ENCODE measurements around the gene ACTN2.

ACTN2 gene

GRCh38 chr1:236736761-236737160 lies 50.5 kb downstream of the ACTN2 start:
- H3K4me3 Mint-ChIP-seq: no peak overlapping the region
- H3K27me3 Mint-ChIP-seq: peaks cover 20 to 22% of the 10 kb centered on the region in 2 donors
- no peak for ATAC-seq (replicated peaks)
- H3K27ac Mint-ChIP-seq: no peak overlapping the region
- H3K9me3 Mint-ChIP-seq: no peaks in the 10 kb centered on the region
- no peaks in the 10 kb centered on the region for H3K36me3 Mint-ChIP-seq
- DNase-seq: no peak
- peaks cover 0 to 3% of the 10 kb centered on the region in 2 donors for H3K4me1 Mint-ChIP-seq

- H3K4me1 Mint-ChIP-seq: no peaks in the 10 kb centered on the region
- H3K27me3 Mint-ChIP-seq: peaks cover 20 to 21% of the 10 kb centered on the region in 2 donors
- H3K27ac Mint-ChIP-seq: no peak overlapping the region
Measured at GRCh38 chr1:236741753-236742152, 55.5 kb downstream of the ACTN2 start.

DNA sequence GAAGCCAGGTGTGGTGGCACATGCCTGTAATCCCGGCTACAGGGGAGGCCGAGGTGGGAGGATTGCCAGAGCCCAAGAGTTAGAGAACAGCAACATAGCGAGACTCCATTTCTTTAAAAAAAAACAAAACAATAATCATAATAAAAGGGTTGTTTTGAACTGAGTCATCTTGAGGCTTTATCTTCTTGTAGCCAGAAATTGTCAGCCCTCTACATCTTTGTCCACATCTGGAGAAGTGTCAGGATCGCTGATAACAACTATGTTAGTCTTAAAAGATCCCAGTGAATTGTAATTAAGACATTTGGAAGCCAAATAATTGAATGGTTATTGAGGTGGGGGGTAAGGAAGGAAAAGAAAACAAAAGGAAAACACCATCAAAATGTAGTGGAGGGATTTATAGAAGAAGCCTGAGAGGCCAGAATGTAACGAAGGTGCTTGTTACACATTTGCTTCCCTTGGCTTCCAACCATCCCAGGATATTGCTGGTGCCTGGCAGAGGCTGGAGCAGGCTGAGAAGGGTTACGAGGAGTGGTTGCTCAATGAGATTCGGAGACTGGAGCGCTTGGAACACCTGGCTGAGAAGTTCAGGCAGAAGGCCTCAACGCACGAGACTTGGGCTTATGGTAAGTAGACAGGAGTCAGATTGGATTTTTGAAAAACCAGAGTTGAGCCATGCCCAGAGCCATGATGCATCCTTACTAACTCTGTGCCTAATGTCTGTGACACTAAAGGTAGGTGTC lies 56.3 kb downstream of the ACTN2 start:
- Mint-ChIP-seq H3K4me3 (no peak overlapping the region), H3K36me3 (no peaks in the 10 kb centered on the region), H3K4me1 (no peaks in the 10 kb centered on the region), H3K27me3 (peaks cover 22 to 23% of the 10 kb centered on the region in 2 donors), H3K27ac (no peak overlapping the region), H3K9me3 (no peaks in the 10 kb centered on the region)
- DNase-seq: no peak
- no peak for ATAC-seq (replicated peaks)

More at GRCh38 chr1:236741753-236742152, 55.5 kb downstream of the ACTN2 start:
- H3K4me3 Mint-ChIP-seq: no peak overlapping the region
- no peaks in the 10 kb centered on the region for H3K9me3 Mint-ChIP-seq
- ATAC-seq (replicated peaks) (no peak), DNase-seq (no peak)
- no peaks in the 10 kb centered on the region for H3K36me3 Mint-ChIP-seq

- ATAC-seq (replicated peaks) (no peak), DNase-seq (no peak)
- no peak overlapping the region for H3K4me3 Mint-ChIP-seq
- no peaks in the 10 kb centered on the region for H3K9me3 Mint-ChIP-seq
- no peaks in the 10 kb centered on the region for H3K4me1 Mint-ChIP-seq
- H3K36me3 Mint-ChIP-seq: no peaks in the 10 kb centered on the region
- H3K27me3 Mint-ChIP-seq: peaks cover 26 to 32% of the 10 kb centered on the region in 2 donors
- no peak overlapping the region for H3K27ac Mint-ChIP-seq
Measured at GRCh38 chr1:236744533-236744932, 58.2 kb downstream of the ACTN2 start.

DNA sequence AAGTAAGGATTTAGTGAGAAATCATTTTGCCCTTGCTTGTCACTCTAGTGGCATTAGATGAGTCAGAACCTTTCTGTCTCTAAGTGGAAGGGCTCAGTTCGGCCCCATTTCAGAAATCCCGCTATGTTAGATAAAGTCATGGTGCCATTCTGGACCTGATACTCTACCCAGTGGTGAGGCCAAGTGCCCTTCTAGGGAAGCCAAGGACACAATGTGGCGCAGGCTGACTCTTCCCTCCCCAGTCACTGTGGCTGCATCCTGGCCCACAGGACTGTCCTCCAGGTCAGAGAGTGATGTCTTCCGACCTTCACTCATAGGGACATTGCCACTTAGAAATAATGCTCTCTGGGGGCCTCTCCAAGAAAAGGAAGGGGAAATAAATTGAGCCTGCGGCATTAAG lies 60.5 kb downstream of the ACTN2 start:
- no peaks in the 10 kb centered on the region for H3K9me3 Mint-ChIP-seq
- no peak for DNase-seq
- no peak for ATAC-seq (replicated peaks)
- no peaks in the 10 kb centered on the region for H3K36me3 Mint-ChIP-seq
- no peaks in the 10 kb centered on the region for H3K4me1 Mint-ChIP-seq
- no peak overlapping the region for H3K4me3 Mint-ChIP-seq
- H3K27ac Mint-ChIP-seq: no peak overlapping the region
- peaks cover 17 to 26% of the 10 kb centered on the region in 2 donors for H3K27me3 Mint-ChIP-seq

GRCh38 chr1:236747311-236747985 lies 61.1 kb downstream of the ACTN2 start:
- Mint-ChIP-seq H3K4me3 (no peak overlapping the region), H3K27me3 (peaks cover 12 to 20% of the 10 kb centered on the region in 2 donors), H3K27ac (no peak overlapping the region), H3K9me3 (no peaks in the 10 kb centered on the region), H3K4me1 (no peaks in the 10 kb centered on the region), H3K36me3 (no peaks in the 10 kb centered on the region)
- no peak for DNase-seq
- ATAC-seq (replicated peaks): no peak

GRCh38 chr1:236748268-236748870 lies 62.1 kb downstream of the ACTN2 start:
- Mint-ChIP-seq H3K27me3 (peaks cover 12 to 17% of the 10 kb centered on the region in 2 donors), H3K4me1 (no peaks in the 10 kb centered on the region), H3K9me3 (no peaks in the 10 kb centered on the region), H3K4me3 (no peak overlapping the region), H3K36me3 (no peaks in the 10 kb centered on the region), H3K27ac (no peak overlapping the region)
- ATAC-seq (replicated peaks): no peak
- no peak for DNase-seq

DNA sequence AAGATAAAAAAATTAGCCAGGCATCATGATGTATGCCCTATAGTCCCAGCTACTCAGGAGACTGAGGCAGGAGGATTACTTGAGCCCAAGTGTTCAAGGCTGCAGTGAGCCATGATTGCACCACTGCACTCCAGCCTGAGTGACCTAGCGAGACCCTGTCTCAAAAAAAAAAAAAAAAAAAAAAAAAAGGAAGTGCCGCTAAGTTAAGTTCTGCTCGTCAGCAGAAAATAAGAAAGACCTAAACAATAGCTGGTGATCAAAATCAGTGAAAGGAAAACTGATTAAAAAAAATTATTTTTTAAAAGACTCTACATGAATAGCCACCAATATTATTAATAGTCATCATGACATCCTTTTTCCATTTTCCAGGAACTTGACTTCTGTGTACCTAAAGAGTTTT lies 64.6 kb downstream of the ACTN2 start:
- no peaks in the 10 kb centered on the region for H3K4me1 Mint-ChIP-seq
- peaks cover 23% of the 10 kb centered on the region in 2 donors for H3K27me3 Mint-ChIP-seq
- H3K27ac Mint-ChIP-seq: no peak overlapping the region
- no peak overlapping the region for H3K4me3 Mint-ChIP-seq
- ATAC-seq (replicated peaks) (no peak), DNase-seq (no peak)
- no peaks in the 10 kb centered on the region for H3K9me3 Mint-ChIP-seq
- H3K36me3 Mint-ChIP-seq: no peaks in the 10 kb centered on the region

DNA sequence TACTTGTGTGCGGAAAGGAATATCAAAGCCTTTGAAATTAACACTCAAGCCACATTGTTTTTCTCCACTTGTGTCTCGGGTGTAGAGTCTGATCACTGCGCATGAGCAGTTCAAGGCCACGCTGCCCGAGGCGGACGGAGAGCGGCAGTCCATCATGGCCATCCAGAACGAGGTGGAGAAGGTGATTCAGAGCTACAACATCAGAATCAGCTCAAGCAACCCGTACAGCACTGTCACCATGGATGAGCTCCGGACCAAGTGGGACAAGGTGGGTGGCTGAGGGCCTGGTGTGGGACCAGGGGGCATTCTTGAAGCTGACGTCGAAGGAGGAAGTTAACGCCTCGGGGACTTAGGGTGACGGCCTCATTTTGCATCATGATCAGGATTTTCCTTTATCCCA lies 65.1 kb downstream of the ACTN2 start:
- H3K9me3 Mint-ChIP-seq: no peaks in the 10 kb centered on the region

GRCh38 chr1:236751935-236752334 lies 65.6 kb downstream of the ACTN2 start:
- Mint-ChIP-seq H3K9me3 (no peaks in the 10 kb centered on the region), H3K27me3 (peaks cover 23% of the 10 kb centered on the region in 2 donors), H3K36me3 (no peaks in the 10 kb centered on the region), H3K4me3 (no peak overlapping the region), H3K4me1 (no peaks in the 10 kb centered on the region), H3K27ac (no peak overlapping the region)
- DNase-seq: no peak
- no peak for ATAC-seq (replicated peaks)

More for the DNA sequence above, 65.1 kb downstream of the ACTN2 start:
- ATAC-seq (replicated peaks) (no peak), DNase-seq (no peak)
- Mint-ChIP-seq H3K27me3 (peaks cover 23% of the 10 kb centered on the region in 2 donors), H3K4me1 (no peaks in the 10 kb centered on the region), H3K27ac (peak overlapping the region; percentile 20), H3K36me3 (no peaks in the 10 kb centered on the region), H3K4me3 (no peak overlapping the region)

DNA sequence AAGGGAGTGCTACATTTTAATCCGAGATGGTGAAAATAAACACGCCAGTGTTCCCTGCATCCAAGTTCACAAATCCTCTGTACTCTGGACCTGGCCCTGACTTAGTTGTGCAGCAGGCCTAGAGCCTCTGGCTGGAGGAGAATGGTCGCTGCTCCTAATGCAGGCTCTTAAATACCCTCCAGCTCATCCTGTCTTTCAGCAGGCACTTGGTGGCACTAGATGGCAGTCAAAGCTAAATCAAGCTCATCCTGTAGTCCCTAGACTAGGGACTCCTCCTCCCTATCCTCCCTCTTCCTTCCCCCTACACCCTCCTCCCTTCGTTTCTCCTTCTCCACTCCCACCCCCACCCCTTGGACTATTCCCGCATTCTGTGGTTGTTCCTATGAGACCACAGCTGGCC lies 67.2 kb downstream of the ACTN2 start:
- Mint-ChIP-seq H3K9me3 (no peaks in the 10 kb centered on the region), H3K27me3 (peaks cover 11 to 16% of the 10 kb centered on the region in 2 donors), H3K36me3 (no peaks in the 10 kb centered on the region), H3K4me3 (no peak overlapping the region), H3K4me1 (no peaks in the 10 kb centered on the region), H3K27ac (no peak overlapping the region)
- DNase-seq (no peak), ATAC-seq (replicated peaks) (peak in 1 of 2 donors; percentile 48)

- Mint-ChIP-seq H3K4me1 (no peaks in the 10 kb centered on the region), H3K27me3 (peaks cover 11 to 16% of the 10 kb centered on the region in 2 donors), H3K36me3 (no peaks in the 10 kb centered on the region), H3K4me3 (no peak overlapping the region), H3K27ac (no peak overlapping the region), H3K9me3 (no peaks in the 10 kb centered on the region)
- DNase-seq (no peak), ATAC-seq (replicated peaks) (no peak)
Measured at GRCh38 chr1:236753964-236754363, 67.7 kb downstream of the ACTN2 start.

DNA sequence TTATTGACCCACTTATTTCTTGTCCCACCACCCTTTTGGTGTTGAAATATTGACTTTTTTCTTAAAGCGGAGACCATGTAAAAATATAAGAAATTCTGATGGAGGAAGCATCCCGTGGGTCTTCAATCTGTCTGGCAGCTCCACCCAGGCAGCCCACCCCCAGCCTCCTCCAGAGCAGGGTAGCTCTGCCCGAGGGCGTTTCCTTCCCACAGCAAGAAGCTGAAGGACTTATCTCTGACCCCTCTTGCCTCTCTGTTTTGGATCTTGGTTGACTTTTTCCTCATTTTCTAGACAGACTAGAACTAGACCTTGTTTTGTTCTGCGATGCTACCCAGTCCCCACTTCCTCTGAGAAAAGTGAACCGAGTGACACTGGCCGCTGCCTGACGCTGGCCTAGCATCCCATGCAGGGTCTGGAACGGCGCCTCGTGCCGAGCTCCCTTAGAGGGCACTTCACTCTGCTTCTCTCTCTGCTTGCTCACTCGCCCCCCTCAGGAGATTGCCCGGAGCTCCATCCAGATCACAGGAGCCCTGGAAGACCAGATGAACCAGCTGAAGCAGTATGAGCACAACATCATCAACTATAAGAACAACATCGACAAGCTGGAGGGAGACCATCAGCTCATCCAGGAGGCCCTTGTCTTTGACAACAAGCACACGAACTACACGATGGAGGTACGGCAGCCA lies 68.4 kb downstream of the ACTN2 start:
- peaks cover 2 to 6% of the 10 kb centered on the region in 2 donors for H3K4me1 Mint-ChIP-seq
- DNase-seq (no peak), ATAC-seq (replicated peaks) (no peak)
- H3K36me3 Mint-ChIP-seq: no peaks in the 10 kb centered on the region
- H3K9me3 Mint-ChIP-seq: no peaks in the 10 kb centered on the region
- H3K27me3 Mint-ChIP-seq: peaks cover 11 to 16% of the 10 kb centered on the region in 2 donors
- H3K4me3 Mint-ChIP-seq: no peak overlapping the region
- no peak overlapping the region for H3K27ac Mint-ChIP-seq

DNA sequence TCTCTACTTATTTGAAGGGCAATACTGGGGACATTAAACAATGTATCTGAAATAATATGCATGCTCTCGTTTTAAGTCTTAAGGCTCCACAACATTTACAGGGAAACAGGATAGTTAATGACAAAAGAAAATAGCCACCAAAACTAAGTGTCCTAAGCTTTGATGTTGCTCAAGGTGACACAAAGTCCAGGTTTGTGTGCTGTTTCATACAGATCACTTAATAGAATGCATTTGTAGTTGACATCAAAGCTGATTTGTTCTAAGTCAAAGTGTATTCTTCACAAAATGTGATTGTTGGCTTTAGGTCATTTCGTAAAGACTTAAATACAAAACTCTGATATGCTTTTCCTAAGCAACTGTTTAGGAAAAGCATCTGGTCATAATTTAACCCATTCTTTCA lies 71.3 kb downstream of the ACTN2 start:
- DNase-seq: no peak
- no peak for ATAC-seq (replicated peaks)
- Mint-ChIP-seq H3K4me3 (no peak overlapping the region), H3K4me1 (peaks cover 2 to 6% of the 10 kb centered on the region in 2 donors), H3K27me3 (peaks cover 6 to 16% of the 10 kb centered on the region in 2 donors), H3K27ac (no peak overlapping the region), H3K36me3 (no peaks in the 10 kb centered on the region), H3K9me3 (no peaks in the 10 kb centered on the region)

Data from stimulated activated naive B cell treated with anti-CD40 and anti-IgM and Interleukin-4, amounts not matched to agents 10 μg/mL and 1 μg/mL and 100 μg/mL, for 72 hours (primary cell).